Right renal pelvis (tissue), 4 donors: ENCODE measurements around the gene RNU11. TPM values are rescaled to one million over a fixed set of nuclear protein-coding genes. Genes with fewer than 3 reads are reported as not detected.
"Not testable (repeated sequence)": the region's sequence is repeated elsewhere in the genome, so short reads cannot be mapped to it uniquely, and the experiment has no call there.

Source experiments
- DNase-seq, 4 donors: peaks; one replicate each; pipeline ENCODE4 v3.0.0-alpha.2; 2013; ENCODE audit warnings: low read depth in 4 of 4, low spot score in 3 of 4, missing footprints in 1 of 4
- polyA plus RNA-seq, 4 donors: library from polyadenylated mRNA; unstranded; fragments of 120-200 nt; gene quantifications; one replicate each; pipeline ENCODE4 v1.2.1, GENCODE V29; 2013; ENCODE audit not compliant: insufficient read length in 4 of 4

RNU11 gene
- polyA plus RNA-seq = not detected

GRCh38 chr1:28648474-28649198, at the start of gene RNU11:
Gene RNU11 (plus strand): TSS chr1:28648600.
- DNase-seq = peak; percentile 88 to 93 (median 90)

GRCh38 chr1:28601696-28602095, 46.7 kb upstream of the RNU11 start:
- no peak for DNase-seq

GRCh38 chr1:28602536-28603439, 45.6 kb upstream of the RNU11 start:
- DNase-seq = peak in 1 of 4 donors; percentile 65

GRCh38 chr1:28604411-28604810, 44.0 kb upstream of the RNU11 start:
- DNase-seq = no peak

- DNase-seq = no peak
Measured at GRCh38 chr1:28604962-28605361, 43.4 kb upstream of the RNU11 start.

GRCh38 chr1:28606771-28607170, 41.6 kb upstream of the RNU11 start:
- no peak for DNase-seq

GRCh38 chr1:28613175-28613574, 35.2 kb upstream of the RNU11 start:
- no peak for DNase-seq

- no peak for DNase-seq
Measured at GRCh38 chr1:28631713-28632112, 16.7 kb upstream of the RNU11 start.

GRCh38 chr1:28632560-28632959, 15.8 kb upstream of the RNU11 start:
- DNase-seq = no peak

- DNase-seq = no peak
Measured at GRCh38 chr1:28640766-28641165, 7.6 kb upstream of the RNU11 start.

- DNase-seq = peak in 1 of 4 donors; percentile 26
Measured at GRCh38 chr1:28642056-28642846, 6.1 kb upstream of the RNU11 start.

GRCh38 chr1:28642847-28643635, 5.4 kb upstream of the RNU11 start, which contains the start of gene TAF12:
Gene TAF12 (minus strand): TSS chr1:28643067. CDS start chr1:28622081, 20,986 bp downstream.
- peak; percentile 89 to 94 (median 94) for DNase-seq

GRCh38 chr1:28644494-28644893, 3.9 kb upstream of the RNU11 start:
- DNase-seq = no peak

- DNase-seq = not testable (repeated sequence)
Measured at GRCh38 chr1:28645406-28645805, 3.0 kb upstream of the RNU11 start.

GRCh38 chr1:28646040-28646439, 2.4 kb upstream of the RNU11 start:
- DNase-seq = no peak

- DNase-seq = peak; percentile 83 to 90 (median 86)
Measured at GRCh38 chr1:28648008-28648473, 359 bp upstream of the RNU11 start.

GRCh38 chr1:28653063-28653462, 4.7 kb downstream of the RNU11 start:
- DNase-seq = not testable (repeated sequence)

- not testable (repeated sequence) for DNase-seq
Measured at GRCh38 chr1:28653870-28654269, 5.5 kb downstream of the RNU11 start.

GRCh38 chr1:28655448-28656311, 7.3 kb downstream of the RNU11 start:
- not testable (repeated sequence) for DNase-seq
